Left hindlimb (tissue), 1 donor: ENCODE measurements around the gene PBX1.

Source experiments
- DNase-seq: peaks from one replicate; pipeline ENCODE4 v3.0.0-alpha.2; 2018

The PBX1 gene

DNA sequence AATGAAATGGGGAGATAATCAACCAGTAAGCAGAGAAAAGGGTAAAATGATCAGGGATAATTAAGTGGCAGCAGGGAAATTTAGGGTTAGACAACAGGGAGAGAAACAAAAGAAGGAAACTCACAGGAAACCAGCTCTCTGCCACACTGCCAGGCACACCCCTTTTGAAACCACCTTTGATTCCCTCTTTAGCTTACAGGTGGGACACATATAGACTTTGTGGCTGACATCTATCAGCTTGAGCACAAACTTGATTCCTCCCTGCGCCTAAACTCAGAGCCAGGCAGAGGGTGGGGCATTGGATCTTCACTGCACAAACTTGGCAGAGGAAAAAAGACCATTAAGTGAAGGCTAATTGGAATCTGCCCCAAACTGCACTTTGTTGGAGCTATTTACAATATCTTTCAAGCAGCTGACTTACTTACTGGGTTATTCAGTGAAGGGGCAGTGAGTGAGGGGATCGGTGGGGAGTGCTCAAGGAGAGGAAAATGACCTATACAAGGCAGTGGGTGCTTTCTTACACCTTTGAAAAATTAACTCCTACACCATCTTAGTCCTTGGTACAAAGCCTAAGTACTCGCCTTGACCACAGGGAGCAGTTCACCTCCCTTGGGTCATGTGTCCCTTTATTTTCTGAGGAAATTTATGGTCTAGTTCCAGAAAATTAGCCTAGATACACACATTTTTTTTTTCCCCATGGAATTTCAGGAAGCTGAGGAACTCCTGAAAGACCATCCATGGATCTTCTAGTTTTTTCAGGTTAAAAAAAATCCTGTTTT lies 60.2 kb downstream of the PBX1 start:
- DNase-seq = no peak

- DNase-seq = no peak
Observed at GRCh38 chr1:164622068-164622845, 63.3 kb downstream of the PBX1 start.

DNA sequence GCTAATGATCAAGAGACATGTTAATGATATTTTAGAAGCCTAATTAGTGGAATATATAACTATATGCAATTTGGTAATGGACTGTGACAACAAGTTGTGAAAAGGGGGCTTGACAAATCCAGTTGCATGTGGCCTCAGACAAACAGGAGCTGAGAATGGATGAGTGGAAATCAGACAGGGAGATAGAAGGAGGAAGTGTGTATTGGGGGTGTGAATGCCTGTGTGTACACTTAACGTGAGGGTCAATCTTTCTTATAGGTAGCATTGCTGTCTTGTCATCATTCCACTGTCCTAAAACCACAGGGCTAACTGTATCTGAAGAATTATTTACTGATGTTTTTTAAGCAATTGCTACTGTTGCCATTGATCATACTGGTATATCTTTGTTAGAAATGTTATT lies 64.8 kb downstream of the PBX1 start:
- DNase-seq = no peak

GRCh38 chr1:164624400-164624799 lies 65.4 kb downstream of the PBX1 start:
- no peak for DNase-seq

GRCh38 chr1:164625004-164625617 lies 66.1 kb downstream of the PBX1 start:
- no peak for DNase-seq

GRCh38 chr1:164628772-164629171 lies 69.8 kb downstream of the PBX1 start:
- DNase-seq = no peak

GRCh38 chr1:164629971-164630370 lies 71.0 kb downstream of the PBX1 start:
- no peak for DNase-seq

DNA sequence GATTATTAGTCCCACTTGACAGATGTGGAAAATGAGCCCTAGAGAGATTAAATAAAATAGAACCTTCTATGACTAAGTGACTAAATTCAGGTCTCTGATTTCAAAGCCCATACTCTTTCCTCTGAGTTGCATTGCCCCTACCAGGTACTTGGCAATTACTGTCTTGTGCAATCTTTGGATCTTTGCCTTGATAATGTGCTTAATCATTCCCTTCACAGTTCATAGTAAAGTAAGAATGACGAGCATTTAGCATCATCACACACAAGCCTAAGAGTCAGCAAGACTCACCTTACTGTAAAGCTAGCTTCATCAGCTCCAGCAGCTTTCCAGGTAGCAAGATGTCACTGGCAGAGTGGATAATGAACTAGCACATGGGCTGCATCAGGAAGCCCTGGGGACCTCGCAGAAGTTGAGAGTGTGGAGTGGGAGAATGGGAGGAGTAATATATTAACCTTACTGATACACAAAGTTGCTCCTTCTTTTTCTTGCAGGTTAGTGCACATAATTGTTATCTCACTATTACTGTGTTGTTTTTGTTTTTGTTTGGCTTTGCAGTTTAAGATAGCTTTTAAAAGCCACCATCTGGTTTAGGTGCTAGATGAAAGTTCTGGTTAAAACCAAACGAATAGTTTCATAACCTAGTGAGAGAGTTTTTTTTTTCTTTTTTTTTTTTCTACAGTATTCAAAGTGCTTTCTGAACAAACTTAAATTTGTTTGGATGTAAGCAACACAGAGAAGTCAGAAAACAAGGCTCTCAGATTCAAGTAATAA lies 71.8 kb downstream of the PBX1 start:
- DNase-seq = no peak

DNA sequence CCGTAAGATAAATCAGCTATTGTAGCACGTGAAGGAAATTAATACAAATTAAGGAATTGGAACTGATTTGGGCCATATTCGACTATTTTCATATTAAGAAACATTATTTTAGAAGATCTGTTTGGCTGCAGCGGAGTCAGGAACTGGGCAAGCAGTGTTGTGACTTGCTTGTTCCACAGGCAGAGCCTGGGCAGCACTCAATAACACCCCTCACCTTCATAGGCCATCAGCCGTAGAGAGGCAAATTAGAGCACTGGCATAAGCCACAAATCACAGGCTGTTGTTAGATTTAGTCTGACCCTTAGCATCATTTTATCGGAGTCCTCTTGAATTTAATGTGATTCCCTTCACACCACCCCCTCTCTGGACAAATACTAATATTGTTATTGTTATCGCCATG lies 72.8 kb downstream of the PBX1 start:
- DNase-seq = no peak

DNA sequence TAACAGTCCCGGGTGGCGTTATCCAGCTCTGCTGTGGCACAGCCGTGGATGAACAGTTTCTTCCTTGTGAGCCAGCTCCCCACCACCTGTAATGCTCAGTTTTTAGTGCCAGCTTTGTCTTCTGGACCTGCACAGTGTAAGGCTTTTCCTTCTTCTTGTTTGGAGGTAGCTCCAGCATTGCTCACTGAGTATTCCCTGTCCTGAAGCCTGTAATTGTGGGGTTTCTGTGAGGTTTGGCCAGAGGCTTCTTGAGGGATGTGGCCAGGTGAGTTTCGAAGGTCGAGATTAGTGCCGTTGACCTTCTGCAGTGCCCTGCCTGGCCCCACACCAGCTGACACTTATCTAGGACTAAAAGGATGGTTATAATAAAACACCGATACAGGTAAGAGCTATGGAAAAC lies 75.0 kb downstream of the PBX1 start:
- DNase-seq = no peak

DNA sequence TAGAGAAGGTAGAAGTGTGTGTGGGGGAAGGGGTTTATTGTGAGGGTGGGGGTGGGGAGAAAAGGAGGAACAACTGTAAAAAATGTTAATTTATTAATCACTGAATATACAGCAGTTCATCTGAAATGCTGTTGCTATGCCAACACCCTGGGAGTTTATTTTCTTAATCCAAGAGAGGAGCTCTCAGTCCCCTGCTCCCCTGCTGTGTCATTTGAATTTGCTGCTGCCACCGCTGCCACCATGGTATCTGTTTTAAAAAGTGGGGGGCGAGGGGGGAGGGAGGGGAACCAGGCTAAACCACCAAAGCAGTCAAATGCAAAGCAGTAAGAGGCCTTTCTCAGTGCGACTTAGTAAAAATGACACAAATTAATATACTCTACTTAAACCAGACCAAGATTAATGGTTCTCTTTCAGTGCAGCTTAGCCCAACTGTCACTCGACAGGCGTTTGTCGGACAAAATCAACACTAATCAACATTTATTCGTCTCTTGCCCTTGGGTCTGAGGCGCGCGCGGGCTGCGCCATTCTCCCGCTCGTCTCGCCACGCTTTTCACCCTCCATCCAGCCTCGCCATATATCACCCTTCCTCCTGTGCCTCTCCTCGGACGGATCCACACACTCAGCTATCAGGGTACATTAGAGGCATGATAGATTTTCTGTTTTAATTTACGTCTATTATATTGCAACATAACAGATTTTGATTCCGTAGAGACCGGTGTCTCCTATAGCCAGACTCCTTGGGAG lies 76.2 kb downstream of the PBX1 start:
- DNase-seq = no peak

DNA sequence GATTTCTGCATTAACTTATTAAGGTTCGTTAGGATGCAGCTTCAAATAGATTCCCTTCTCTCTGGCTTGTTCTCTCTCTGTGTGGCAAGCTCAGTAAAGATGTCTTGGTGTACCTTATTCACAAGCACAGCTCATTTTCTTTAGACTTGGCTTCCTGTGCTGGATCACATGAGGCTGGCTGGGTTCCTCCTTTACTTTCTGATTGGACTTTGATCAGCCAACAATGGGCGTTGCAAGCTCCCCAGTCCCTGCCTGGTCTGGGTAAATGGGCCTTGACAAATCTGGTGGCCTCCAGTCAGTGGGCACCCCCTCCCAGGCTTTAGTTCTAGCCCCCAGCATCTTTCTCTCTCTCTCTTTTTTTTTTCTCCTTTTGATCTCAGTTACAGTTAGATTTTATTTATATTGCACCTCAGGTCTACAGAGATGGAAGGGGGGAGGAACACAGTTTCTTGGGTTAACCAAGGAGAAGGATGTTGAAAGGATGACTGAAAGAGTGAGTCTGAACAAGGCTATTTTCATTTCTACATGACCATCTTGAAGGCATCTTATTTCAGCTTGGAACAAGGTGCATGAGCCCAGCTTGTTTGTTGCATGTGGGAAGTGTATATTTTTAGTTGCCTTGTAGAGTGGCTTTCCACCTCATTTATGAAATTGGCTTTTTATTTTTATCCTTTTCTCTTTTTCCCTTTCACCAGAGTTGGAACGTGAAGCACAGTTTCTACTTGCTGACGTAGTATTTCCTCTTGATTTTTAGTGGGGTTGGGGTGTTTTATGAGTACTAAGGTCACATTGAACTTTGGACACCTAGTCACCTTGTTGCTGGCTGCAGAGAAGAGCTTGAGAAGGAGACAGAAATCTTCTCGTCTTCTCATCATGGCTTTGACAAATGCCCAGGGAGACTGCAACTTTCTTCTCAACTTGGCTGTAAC lies 77.1 kb downstream of the PBX1 start:
- no peak for DNase-seq

DNA sequence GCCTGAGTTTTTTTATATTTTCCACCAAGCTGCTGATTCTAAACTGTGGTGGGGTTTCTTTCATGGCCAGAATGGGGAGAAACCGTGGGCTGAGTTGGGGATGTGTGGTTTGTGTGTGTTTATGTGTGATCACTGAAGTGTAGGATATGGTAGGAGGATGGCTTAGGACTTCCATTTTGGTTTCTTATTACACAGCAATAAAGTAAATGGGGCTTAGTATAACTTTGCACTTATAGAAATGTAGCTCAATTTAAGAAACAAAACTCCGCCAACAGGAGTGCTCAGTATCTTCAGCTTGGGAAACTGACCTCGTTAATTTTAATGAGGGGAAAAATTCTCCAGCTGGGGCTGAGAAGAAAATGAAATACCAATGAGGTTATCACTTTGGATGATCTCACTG lies 77.8 kb downstream of the PBX1 start:
- DNase-seq = no peak

DNA sequence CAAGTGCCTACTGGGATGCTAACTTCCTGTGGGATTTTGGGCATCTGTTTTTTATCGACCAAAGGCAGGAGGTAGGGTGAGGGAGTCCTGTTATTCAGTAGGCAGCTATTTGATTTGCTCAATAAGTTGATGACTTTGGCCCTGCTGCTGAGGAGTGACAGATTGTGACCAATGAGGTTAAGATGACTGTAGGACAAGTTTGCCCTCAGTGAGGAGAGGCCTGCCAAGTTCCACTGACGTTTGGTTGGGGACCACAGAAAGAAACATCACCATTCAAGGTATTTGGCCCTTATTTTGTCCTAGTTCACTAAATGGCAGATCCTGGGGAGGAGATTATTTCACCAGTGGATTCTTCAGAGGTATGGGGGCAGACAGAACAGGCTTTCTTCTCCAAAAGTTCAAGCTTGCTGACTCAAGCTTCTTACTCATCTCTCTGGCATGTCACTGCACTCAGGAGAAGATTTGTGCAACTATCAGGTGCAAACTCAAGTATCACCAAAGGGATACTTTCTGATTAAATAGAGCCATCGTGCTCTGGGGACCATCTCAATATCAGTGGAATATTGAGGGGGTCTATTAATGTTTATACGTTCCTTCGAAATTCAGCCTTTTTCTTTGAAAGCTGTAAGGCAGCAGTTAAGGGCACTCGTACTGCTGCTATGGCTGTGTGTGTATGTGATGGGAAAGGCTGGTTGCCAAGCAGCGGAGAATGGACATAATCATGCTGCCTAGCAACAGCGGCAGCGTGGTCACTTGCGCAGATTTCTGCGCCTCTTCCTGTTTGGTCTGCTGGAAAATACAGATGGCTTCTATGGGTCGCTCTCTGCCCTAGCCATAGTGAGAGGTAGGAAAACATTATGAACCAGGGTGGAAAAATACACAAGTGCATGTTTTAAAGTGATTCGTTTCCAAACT lies 78.7 kb downstream of the PBX1 start:
- DNase-seq = peak; percentile 52

- no peak for DNase-seq
Observed at GRCh38 chr1:164638492-164639202, 79.7 kb downstream of the PBX1 start.

GRCh38 chr1:164640686-164641352 lies 81.8 kb downstream of the PBX1 start:
- DNase-seq = peak; percentile 49

DNA sequence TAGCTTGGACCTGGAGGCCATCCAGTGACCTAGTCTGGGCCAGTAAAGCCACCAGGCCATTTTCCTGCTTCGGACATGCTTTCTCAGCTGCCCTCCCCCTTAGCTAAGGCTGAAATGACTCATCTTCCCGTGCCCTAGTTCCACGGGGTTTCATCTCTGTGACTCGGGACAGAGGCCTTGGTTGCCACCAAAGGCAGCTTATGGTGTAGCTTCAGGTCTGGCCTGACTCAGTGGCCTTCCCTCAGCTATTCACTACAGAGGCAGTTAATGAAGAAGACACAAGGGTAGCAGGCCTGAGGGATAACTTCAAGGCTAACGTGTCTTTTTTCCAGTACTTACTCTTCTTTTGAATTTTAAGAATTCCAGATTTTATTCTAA lies 82.4 kb downstream of the PBX1 start:
- DNase-seq = no peak

GRCh38 chr1:164643018-164643417 lies 84.0 kb downstream of the PBX1 start:
- no peak for DNase-seq

DNA sequence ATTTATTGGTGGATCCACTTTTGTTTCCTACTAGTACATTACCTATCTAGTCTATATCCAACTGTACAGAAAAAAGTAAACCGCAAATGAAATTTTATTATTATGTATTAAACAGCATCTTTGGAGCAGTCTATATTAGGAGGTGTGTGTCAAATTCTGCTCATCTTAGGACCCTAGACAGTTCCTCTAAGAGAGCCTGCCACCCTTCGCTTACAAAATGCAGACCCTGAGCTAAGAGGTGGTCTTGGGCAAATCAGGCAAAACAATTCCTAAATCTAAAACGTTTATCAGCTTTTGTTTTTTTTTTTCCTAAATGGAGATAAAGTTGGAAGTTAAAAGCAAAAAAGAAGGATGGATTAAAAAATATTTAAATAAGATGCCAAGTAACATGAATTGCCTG lies 85.3 kb downstream of the PBX1 start:
- no peak for DNase-seq
